ENCODE results near the gene RUNX2. TPM values are rescaled to one million over a fixed set of nuclear protein-coding genes. Genes with fewer than 3 reads are reported as not detected.

RUNX2 gene
- total and polyA plus RNA-seq, 8 donors = 0.80 to 18.7 (median 2.7) TPM; not detected in 1

DNA sequence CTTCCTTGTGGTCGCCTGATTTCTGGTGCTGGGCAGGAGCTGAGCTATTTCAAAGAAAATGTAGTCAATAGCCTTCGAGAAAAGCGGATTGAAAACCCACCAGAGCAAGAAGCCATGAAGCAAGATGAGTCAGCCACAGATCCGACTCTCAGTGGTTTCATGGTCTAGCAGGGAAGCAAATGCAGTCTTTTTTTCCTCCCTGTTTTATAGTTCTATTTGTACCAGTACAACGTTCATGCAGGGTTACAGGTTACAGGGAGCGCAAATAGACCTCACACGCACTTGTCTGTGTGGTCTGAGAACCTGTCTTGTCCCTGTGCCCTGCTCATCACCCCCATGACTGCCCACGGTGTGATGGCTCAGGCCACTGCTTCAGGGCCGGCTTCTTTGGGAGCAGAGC lies 359.4 kb downstream of the RUNX2 start:
- no peaks in the 10 kb centered on the region for H3K36me3 ChIP-seq
- intact Hi-C loops (cut with DNase I; ENCODE audit: low total_unique reads) = no loop called here
- no peak overlapping the region for H3K27ac ChIP-seq
- WGBS, 5 donors = 81 to 88% (median 84%) methylated on average over 9 of the region's 9 CpGs
- no peaks in the 10 kb centered on the region for H3K27me3 ChIP-seq
- no peak for DNase-seq
- no peaks in the 10 kb centered on the region for H3K9me3 ChIP-seq
- no peaks in the 10 kb centered on the region for H3K4me1 ChIP-seq
- no peak overlapping the region for H3K4me3 ChIP-seq
- TF ChIP-seq EP300 (IDR thresholded peaks at IDR 0.05) = no peak
- TF ChIP-seq POLR2A (IDR thresholded peaks at IDR 0.05) = no peak
- no peak for TF ChIP-seq POLR2AphosphoS5 (IDR thresholded peaks at IDR 0.05)
- TF ChIP-seq, protein P1, sequence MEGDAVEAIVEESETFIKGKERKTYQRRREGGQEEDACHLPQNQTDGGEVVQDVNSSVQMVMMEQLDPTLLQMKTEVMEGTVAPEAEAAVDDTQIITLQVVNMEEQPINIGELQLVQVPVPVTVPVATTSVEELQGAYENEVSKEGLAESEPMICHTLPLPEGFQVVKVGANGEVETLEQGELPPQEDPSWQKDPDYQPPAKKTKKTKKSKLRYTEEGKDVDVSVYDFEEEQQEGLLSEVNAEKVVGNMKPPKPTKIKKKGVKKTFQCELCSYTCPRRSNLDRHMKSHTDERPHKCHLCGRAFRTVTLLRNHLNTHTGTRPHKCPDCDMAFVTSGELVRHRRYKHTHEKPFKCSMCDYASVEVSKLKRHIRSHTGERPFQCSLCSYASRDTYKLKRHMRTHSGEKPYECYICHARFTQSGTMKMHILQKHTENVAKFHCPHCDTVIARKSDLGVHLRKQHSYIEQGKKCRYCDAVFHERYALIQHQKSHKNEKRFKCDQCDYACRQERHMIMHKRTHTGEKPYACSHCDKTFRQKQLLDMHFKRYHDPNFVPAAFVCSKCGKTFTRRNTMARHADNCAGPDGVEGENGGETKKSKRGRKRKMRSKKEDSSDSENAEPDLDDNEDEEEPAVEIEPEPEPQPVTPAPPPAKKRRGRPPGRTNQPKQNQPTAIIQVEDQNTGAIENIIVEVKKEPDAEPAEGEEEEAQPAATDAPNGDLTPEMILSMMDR (IDR thresholded peaks at IDR 0.05) = no peak

DNA sequence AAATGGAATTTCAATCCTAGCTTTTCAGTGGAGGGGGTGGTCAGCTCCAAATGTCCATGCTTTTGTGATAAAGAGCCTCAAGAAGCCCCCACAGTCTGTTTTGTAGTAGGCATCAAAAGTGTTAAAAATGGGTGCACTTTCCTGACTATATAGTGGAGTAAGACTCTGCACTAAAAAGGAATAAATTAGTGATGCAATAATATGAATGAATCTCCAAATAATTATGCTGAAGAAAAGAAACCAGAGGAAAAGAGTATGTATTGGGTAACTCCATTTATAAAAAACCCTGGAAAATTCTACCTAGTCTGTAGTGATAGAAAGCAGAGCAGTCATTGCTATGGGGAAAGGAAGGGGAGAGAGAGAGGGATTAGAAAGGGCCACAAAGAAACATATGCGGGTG lies 360.1 kb downstream of the RUNX2 start:
- H3K9me3 ChIP-seq = no peaks in the 10 kb centered on the region
- intact Hi-C loops (cut with DNase I; ENCODE audit: low total_unique reads) = no loop called here
- no peak overlapping the region for H3K27ac ChIP-seq
- no peak overlapping the region for H3K4me3 ChIP-seq
- no peaks in the 10 kb centered on the region for H3K27me3 ChIP-seq
- H3K36me3 ChIP-seq = no peaks in the 10 kb centered on the region
- DNase-seq = no peak
- WGBS, 5 donors = 91 to 100% (median 95%) methylated on average over 1 of the region's 1 CpG
- H3K4me1 ChIP-seq = no peaks in the 10 kb centered on the region
- TF ChIP-seq POLR2AphosphoS5 (IDR thresholded peaks at IDR 0.05) = no peak
- no peak for TF ChIP-seq EP300 (IDR thresholded peaks at IDR 0.05)
- TF ChIP-seq POLR2A (IDR thresholded peaks at IDR 0.05) = no peak
- TF ChIP-seq, protein P1 (IDR thresholded peaks at IDR 0.05) = no peak

DNA sequence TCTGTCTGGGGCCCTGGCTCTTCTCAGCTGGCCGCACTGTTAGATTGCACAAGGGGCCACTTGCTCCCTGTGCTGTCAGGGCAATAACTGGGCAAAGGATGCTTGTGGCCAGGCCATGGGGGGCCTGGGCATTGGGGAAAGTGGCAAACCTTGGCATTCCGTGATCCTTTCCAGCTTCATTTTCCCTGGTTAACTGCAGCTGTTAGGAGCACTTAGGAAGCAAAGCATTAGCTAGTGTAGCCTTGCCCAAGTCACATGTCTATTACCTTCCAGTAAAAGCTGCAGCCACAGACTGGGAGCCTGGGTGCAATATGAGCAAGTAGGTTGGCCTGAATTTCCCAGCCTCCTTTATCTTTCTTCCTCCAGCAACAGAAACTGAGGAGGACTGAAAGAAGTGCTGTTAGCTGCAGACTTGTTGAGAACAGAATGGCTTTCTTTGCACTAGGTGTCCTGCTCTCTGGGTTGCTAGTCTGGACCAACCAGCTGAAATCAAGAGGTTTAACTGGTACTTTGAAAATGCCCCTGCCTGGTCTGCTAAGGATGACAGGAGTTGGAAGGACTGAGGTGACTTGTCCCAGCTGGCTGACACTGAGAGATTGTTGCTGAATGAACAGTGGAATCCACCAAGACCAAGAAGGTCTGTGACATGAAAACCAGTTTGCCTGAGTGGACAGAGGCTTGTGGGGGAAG lies 361.9 kb downstream of the RUNX2 start:
- H3K36me3 ChIP-seq = no peaks in the 10 kb centered on the region
- no peaks in the 10 kb centered on the region for H3K27me3 ChIP-seq
- no peak for DNase-seq
- TF ChIP-seq, protein P1 (IDR thresholded peaks at IDR 0.05) = no peak
- 91 to 100% (median 96%) methylated on average over 1 to 2 of the region's 2 CpGs for WGBS, 5 donors
- no peaks in the 10 kb centered on the region for H3K9me3 ChIP-seq
- H3K4me1 ChIP-seq = no peaks in the 10 kb centered on the region
- intact Hi-C loops (cut with DNase I; ENCODE audit: low total_unique reads) = no loop called here
- no peak overlapping the region for H3K27ac ChIP-seq
- H3K4me3 ChIP-seq = no peak overlapping the region

DNA sequence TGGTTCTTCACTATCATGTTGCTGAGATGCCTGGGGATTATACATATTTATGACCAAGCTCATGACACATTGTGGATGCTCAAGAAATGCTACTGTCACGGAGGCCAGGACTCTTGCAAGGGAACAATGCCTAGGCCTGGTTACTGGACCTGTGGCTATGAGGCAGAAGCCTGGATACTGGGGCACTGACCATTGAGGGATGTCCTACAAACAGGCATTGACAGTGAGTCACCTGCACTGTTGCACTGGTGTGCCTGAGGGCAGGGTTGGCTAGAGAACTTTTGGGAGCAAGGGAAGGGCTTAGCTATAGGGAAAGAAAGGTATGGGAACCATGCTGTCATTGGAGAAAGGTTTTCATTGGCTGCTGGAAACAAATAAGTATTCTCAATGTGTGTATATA lies 362.7 kb downstream of the RUNX2 start:
- intact Hi-C loops (cut with DNase I; ENCODE audit: low total_unique reads) = no loop called here
- no peak overlapping the region for H3K4me3 ChIP-seq
- H3K27me3 ChIP-seq = no peaks in the 10 kb centered on the region
- no peak overlapping the region for H3K27ac ChIP-seq
- 88 to 100% (median 98%) methylated on average over 1 of the region's 1 CpG for WGBS, 5 donors
- no peak for DNase-seq
- H3K36me3 ChIP-seq = no peaks in the 10 kb centered on the region
- no peaks in the 10 kb centered on the region for H3K4me1 ChIP-seq
- TF ChIP-seq POLR2AphosphoS5 (IDR thresholded peaks at IDR 0.05) = no peak
- TF ChIP-seq POLR2A (IDR thresholded peaks at IDR 0.05) = no peak
- TF ChIP-seq, protein P1 (IDR thresholded peaks at IDR 0.05) = no peak
- no peaks in the 10 kb centered on the region for H3K9me3 ChIP-seq

Measured in stomach (tissue), 9 donors.